IPS-NIHi7 (cell line): ENCODE data around the gene CSRP1.

ENCODE experiments used
- DNase-seq: peaks from one replicate; pipeline ENCODE4 v3.0.0; 2012; ENCODE audit warnings: mixed read lengths; ENCODE audit errors: extremely low spot score

CSRP1 gene

DNA sequence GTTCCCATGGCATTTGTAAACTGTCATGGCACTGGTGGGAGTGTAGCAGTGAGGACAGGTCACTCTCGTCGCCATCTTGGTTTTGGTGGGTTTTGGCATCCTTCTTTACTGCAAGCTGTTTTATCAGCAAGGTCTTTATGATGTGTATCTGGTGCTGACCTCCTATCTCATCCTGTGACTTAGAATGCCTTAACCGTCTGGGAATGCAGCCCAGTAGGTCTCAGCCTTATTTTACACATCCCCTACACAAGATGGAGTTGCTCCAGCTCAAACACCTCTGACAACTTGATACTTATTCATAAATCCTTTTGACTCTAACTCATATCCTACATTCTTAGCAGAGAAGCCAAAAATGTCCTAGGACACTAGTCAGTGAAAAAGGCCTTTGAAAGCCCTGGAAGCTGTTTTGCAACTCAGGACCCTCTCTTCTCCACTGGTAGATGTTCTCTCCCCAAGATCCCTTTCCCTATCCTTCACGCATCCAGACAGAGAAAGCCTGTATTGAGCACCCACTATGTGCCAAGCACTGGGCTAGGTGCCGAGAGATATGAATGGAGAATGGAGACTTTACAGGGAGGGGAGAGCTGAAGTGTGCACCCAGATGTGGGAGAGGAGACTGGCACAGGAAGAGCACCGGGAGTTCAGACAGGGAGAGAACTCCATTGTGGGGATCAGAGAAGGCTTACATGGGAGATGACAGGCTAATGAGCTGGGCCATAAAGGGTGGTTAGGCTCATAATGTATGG is 6.7 kb upstream of the CSRP1 start:
- DNase-seq, result no peak

DNA sequence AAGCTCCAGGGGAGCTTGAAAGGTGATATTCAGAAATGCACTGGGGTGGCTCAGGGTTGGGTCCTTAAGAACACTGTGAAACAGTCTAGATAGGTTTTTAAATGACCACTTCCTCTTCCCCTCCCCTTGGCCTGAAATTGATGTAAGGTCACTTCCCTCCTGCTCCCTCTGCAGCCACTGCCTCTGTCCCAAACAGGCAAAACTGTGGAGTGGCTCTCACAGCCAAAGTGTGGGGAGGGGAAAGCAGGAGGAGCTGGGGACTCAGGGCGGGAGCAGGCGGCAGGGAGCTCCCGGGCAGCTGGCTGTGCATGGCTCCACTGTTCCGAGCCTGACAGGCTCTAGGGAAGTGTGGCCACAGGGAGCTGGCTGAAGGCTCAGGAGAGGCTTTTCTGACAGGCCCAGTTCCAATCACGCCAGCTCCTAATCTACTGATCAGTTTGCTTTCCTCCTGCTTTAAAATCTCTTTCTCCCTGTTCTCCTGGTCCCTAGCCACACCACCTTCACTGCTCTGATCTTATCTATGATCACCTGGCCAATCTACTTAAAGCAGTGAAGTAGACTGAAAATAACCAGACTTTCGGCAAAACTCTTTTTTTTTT is 5.1 kb upstream of the CSRP1 start:
- DNase-seq, result peak; percentile 72

DNA sequence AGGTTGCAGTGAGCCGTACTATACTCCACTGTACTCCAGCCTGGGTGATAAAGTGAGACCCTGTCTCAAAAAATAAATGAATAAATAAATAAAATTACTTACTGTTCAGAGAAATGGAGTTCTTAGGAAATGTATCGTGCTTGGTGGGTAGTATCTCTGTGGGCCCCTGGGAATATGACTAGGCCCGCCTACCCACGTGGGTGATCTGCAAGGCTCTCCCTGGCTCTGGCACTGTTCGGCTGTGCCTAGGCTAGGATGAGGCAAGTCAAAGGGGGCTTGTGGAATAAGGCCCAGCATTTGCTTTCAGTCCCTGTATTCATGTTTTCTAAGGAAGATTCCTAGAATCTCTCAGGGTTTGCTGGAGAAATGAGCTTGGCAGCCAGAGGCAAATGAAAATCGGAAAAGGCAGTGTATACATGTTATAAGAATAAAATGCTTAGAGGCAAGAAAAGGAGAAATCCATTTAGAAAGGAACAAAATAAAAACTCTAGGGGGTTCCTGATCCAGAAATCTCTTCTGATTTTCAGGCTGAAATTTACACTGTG is 4.5 kb upstream of the CSRP1 start:
- no peak for DNase-seq

DNA sequence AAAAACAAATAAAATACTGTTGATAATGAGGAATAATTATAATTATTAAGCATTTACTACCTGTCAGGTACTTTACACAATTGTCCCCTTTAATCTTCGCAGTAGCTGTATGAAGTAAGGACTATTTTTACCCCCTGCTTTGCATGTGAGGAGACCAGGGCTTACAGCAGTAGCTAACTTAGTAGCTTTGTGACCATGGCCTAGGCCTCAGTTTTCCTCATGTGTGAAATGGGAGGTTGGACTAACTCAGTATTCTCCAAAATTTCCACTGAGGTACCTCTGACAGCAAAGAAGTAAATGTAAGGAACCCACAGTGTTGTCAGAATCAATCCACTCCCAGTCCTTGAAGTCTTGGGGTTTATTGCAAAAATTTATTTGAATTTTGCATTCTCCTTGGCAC is 3.8 kb upstream of the CSRP1 start:
- no peak for DNase-seq

DNA sequence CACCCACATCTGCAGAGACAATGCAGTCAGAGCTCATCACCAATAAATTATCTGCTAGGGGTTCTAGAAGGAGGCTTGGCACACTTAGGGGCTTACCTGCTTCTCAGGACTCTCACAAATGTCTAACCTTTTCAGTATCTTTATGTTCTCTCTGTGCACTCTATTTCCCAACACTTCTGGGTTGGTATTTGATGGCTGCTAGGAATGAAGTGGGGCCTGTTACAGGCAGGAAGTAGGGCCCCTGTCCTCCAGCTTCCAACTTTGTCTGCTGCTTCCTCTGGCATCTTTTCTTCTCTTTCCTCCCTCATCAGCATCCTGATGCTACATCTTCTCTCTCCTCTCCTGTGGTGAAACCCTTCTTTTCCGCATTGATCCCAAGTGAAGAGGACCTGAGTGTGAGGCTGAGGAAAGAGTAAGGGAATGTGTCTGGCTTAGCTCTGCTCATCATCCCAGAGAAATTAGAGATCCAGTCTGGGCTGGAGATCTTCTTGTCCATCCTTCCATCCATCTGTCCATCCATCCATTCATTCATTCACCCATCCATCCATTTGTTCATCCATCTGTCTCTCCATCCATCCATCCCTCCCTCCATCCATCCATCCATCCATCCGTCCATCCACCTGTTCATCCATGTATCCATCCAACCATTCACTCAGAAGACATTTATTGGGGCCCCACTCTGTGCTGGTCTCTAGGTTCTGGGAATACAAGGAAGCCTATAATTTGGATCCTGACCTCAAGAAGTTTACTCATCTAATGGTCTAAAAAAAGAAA is 2.9 kb upstream of the CSRP1 start:
- no peak for DNase-seq

DNA sequence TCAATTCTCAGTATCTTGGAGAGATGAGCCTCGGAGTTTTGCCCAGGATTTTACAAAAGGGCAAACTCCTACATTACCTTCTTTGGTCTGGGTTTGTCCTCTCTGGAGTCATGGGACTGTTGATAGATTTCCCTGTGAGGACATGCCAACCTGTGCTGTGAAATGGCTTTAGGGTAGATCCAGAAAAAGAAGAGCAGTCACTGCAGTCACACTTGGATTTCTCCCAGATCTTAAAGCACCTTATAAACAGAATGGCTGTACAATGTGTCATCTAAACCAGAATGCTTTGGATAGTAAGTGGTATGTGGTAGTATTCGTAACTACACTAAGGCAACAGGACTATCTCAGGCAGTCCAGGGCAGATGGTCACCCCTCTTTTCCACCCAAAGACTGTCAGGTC is 1.9 kb upstream of the CSRP1 start:
- no peak for DNase-seq

DNA sequence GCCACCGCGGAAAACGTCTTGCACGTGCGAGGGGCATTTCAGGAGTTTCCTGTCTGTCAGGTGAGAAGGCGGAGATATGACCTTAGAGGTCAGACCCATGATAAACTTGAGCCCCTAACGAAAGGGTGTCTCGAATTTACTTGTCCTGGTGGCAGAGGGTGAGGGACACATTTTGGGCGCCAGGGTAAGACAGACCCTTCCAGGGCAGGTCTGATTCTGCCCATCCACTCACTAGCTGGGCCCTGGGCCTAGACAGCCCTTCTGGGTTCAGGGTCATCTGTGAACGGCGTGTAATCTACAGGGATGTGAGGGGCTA is 395 bp upstream of the CSRP1 start:
- no peak for DNase-seq

DNA sequence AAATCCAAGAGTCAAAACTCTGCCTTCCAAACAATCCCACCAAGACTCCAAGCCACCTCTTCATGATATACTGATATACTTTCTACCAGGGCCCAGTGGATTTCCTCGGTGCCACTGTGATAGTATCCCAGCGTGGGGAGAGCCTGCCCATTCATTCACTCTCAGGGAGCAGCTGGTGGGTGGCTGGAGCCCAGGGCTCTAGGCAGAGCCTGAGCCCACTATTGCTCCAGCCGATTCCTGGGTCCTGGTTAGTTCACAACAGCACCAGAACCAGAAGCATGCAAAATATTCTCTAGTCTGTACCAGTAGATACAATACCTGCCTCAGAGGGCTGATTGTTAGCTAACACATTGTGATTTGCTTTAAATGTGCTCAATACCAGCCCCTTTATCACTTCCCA is 831 bp downstream of the CSRP1 start:
- DNase-seq, result no peak

DNA sequence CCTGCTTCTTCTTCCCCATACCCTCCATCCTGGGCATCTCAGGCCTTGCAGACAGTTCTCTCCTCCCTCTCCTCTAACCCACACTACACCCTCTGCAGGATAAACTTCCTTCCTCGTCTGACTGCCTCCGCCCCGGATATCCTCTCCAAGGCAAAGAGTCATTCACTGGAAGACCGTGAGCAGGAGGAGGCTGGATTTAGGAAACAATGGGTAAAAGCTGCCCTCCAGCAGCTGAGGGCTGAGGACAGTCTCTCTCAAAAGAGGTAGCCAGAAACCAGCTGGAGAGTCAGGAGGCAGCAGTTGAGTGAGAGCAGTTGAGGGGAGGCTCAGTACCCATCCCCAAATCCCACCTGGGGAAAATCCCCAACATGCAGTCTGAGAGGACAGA is 1.4 kb downstream of the CSRP1 start:
- no peak for DNase-seq

DNA sequence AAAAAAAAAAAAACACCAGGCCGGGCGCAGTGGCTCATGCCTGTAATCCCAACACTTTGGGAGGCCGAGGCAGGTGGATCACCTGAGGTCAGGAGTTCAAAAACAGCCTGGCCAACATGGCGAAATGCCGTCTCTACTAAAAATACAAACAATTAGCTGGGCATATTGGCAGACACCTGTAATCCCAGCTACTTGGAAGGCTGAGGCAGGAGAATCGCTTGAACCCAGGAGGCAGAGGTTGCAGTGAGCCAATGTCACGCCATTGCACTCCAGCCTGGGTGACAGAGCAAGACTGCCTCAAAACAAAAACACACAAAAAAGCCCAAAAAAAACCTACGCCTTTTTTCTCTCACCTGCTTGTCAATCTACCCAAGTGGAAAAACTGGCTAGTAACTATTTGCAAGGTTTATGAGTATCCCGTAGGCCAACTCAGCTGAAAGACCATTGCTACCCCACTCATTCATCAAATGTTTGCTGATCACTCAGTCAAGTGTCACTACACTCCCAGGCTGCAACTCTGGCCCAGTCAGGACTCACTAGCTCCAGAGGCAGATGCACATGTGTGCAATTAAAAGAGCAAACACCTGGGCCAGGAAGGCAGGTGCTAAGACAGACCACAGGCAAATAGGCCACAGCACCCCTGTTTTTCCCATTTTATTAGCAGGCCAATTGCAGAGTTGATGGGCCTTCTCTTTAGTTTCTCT is 2.0 kb downstream of the CSRP1 start:
- DNase-seq, result no peak

DNA sequence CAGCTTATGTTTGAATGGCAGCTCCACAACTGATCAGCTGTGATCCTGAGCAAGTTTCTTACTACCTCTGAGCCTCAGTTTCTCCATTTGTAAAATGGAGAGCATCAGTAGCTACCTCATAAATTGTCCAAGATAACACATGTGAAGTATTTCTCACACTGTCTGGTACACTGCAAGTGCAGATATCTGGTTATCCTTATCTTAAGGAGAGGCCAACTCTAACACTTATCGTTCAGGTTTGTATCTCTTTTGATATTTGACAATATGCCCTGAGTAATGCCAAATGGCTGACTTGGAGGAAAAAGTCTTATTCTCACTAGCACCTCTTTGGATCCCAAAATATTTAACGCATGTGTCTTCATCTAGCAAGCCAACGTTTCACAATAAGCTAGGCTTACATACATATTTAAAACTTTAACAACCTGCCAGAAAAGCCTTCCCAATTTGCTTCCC is 2.7 kb downstream of the CSRP1 start:
- no peak for DNase-seq

DNA sequence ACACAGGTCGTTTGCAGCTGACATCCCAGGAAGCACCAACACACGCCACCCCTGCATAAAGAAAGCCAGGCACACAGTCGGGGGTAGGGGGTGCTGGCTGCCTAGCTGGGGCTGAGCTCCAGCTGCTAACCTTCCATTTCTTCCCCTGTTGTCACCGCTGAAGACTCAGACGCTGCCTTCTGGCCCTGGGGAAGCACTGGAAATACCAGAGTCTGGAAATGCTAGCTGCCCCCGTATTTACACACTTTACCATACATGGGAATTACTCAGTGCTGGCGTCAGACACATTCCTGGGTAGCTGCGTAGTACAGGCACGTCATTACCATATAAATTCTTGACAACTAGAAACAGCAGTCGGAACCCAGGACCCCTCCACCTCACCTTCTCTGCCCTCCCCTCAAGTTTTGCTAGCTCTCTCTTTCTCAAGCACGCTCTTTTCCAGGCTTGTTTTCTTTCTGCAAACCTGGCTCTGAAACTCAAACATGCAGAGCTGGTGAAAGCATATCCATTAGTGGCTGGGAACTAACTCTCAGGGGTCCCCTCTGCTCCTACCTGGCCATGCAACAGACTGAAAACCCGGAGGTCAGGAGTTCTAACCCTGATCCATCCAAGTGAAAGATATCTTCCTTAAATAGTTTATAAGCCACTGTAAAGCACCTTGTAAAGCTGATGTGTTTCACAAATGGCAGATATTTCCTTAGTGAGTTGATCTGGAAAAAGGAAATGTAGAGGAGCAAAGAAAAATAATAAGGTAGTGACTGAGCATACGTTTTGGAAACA is 3.3 kb downstream of the CSRP1 start:
- DNase-seq, result peak; percentile 61

DNA sequence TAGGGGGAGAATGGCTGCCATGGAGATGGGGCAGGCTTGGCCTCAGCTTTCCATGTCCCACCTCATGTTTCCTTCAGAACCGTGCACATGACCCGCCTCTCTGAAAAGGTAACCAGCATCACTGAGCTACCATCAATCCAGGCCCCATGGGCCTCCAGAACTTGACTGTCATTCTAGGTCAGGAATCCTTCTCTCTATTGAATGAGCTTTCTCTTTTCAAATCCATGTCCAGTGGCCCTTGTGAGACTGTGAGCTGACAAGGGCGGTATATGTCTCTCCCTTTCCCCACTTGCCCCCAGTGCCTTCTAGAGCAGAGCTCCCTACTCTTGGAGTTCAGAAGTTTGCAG is 4.4 kb downstream of the CSRP1 start:
- DNase-seq, result no peak

DNA sequence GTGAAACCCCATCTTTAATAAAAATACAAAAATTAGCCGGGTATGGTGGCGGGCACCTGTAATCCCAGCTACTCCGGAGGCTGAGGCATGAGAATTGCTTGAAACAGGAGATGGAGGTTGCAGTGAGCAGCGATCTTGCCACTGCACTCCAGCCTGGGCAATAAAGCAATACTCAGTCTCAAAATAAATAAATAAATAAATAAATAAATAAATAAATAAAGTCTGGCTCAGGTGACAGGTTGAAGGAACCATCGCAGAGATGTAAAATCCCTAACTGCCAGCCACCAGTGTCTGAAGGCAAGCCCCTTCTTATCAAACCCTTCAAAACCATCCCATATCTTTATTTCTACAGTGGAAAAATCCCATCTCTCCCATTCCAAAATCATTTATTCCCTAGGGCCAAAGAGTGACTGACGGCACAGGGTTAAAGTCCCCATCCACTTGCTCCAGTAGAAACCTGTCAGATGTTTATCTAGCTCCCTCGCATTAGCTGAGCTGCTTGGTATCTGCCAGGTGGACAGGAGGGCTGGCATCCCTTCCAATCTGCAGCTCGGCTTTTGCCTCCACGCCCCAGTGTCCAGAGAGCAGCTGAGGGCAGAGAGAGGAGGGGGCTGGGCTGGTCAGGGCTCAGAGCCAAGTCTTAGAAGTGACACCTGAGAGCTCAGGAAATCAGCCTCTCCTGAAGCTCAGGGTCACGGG is 5.0 kb downstream of the CSRP1 start:
- no peak for DNase-seq

DNA sequence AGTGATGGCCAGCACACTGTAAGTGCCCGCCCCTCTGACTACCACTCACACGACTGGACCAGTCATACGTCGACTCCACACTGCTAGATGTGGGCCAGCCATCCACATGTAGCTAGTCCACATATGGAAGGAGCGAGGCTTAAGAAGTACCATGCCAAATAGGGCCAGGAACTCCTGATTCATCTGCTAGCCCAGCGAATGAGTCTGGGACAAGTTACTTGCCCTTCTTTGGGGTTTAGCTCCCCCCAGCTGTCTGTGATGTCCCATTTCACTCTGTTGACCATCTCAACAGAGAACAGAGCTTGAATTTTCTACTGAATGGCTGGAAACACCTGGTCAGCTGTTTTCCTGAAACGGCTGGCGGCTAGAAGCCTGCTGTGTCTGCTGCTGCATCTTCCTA is 5.8 kb downstream of the CSRP1 start:
- no peak for DNase-seq

DNA sequence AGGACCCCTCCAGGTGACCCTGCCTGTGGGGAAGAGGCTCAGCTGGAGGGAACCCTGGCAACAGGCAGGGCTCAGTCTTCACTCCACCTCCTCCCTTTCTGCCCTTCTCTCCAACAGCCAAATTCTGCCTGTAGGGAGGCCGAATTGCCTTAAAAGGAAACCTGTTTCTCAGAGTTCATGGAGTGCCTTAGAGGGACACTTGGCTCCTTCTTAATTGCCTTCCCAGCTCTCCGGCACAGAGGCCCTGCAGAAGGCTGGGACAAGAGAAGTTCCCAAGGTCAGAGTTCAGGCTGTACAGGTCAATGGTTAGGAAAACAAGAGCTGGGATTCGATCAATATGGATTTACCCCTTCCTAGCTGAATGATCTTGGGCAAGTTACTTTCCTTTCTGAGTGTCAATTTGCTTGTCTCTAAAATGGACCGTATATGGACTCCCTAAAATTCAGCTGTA is 6.2 kb downstream of the CSRP1 start:
- DNase-seq, result peak; percentile 33

DNA sequence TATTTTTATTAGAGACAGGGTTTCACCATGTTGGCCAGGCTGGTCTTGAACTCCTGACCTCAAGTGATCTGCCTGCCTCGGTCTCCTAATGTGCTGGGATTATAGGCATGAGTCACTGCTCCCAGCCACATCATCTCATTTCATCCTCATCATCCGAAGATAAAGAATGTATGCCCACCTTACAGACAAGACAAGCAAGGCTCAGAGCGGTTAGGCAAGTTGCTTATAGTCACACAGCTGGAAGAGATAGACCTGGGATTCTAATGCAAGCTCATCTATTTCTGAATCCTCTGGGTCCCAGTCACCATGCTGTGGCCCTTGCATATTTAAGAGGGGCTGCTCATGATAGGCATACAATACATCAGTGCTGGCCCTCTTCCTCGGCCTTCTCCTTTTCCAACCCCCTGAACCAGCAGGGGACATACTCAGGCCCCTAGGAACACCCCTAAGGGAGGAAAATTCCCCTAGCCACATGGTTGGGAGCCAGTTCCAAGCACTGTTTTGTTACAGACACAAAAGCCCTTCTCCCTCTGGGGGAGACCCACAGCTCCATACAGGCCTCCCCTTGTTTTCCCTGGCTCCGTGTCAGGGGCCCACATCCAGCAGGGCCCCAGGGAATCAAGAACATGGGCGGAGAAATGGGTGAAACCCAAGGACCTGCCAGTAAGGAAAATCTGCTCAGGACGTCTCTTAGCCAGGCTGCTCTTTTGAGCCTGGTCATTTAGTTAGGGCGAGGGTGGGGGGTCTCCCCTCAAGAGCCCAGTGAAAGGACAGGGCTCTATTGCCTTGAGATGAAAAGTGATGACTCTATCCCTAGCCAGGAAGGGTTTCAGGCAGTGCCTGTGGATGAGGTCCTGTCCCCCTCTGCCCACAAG is 6.9 kb downstream of the CSRP1 start:
- DNase-seq, result no peak

DNA sequence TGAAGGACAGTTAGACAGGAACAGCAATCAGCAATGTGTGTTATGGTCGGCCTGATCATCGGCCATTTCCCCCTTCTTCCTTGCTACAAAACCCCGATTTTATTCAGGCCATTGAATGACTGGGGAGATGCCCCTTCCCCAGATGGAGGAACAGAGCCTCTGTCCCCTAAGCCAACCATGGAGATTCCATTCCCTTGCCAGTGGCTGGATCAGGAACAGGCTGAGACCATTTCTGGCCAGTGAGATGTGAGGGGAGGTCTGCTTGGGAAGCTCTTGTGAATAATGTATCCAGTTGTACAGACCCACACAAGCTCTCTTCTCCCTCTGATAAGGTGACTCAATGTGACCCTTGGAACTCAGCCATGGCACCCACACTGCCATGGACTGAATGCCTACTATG is 7.7 kb downstream of the CSRP1 start:
- no peak for DNase-seq

DNA sequence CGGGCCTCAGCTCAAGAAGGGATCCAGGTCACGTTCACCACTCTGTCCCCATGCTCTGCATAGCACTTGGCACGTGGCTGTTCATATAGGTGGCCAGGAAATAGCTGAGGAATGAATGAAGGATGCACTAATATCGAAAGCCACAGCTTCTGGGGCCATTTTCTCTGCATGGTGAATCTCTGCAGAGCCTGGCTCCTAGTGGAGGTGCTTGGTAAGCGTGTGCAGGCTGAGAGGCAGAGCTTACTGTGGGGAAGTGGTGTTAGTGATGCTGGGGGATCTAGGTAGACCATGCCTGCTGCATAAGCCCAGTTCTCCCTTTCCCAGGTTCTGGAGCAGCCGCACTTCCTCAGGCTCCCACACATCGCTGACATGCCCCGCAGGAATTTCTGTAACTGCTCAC is 8.3 kb downstream of the CSRP1 start:
- no peak for DNase-seq
